Measurements from ENCODE around the gene MOGAT3. TPM values are rescaled to one million over a fixed set of nuclear protein-coding genes. Genes with fewer than 3 reads are reported as not detected.

Gene MOGAT3
- total RNA-seq, 1 experiment from 2014 or later, result not detected

DNA sequence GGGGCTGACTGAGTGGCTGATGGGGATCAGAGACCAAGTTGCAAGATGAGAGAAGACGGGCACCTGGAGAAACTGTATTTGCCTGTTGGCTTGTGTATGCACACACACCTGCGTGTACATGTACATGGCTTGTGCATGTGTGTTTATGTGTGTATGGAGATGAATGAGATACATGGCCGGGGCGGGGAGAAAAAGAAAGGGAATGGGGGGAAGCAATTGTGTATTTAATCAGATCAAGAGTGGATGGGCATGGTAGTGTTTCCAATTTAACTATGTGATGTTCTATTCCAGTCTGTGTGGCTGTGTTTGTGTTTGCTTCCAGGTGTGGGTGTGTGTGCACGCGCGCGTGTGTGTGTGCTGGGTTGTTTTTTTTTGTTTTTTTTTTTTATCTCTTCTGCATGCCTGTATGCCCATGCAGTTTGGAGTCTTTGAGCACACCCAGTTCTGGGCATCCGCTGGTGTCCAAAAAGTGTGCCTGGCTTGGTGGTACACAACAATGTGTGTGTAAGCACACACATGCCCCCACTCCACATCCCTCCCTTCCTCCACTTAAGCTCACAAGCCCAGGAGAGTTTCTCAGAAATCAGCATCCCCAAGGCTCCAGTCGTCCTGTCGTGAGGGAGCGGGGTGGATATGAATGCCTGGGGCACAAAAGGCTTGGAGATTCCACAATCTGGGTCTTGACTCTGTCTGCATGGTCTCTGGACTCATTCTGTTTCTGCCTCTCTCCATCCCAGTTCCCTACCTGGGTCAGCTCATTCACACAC, 33.0 kb downstream of the MOGAT3 start:
- in situ Hi-C loops (cut with HindIII; ENCODE audit: low pct_unique_long_range_greater_than_20kb, low sequenced_read_pairs), result no loop called here
- DNase-seq (ENCODE audit: low read depth, low spot score), result no peak

DNA sequence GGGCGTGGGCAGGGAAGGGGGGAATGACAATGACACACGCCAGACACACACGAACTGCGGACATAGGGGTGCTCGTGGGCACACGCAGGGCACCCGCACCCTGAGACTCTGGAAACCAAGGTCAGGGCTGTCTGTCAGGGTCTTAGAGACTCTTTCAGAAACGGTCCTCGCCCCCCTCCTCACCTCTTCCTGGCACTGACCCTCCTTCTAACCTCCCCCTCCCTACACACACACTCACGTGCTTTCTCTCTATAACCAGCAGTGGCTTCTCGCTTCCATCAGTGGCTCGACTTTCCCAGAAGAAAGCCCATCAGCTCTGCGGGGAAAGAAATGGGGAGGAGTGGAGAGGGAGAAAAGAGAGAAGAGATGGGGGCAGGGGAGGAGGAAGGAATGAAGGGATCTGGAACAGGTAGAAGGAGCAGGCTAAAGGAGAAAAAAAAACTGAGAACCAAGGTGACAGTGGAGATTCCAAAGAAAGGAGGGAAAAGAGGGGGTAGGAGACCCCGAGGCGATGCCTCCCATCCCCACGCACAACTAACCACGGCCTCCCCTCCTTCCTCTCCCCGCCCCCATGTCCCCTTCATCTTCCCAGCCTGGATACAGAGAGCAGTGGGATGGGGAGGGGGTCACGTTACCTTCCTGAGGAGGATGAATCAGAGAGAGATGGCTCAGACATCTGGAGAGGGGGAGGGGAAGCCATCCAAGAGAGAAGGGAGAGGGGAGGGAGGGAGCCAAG, 33.8 kb downstream of the MOGAT3 start:
- in situ Hi-C loops (cut with HindIII; ENCODE audit: low pct_unique_long_range_greater_than_20kb, low sequenced_read_pairs), result no loop called here
- DNase-seq (ENCODE audit: low read depth, low spot score), result peak; percentile 88

DNA sequence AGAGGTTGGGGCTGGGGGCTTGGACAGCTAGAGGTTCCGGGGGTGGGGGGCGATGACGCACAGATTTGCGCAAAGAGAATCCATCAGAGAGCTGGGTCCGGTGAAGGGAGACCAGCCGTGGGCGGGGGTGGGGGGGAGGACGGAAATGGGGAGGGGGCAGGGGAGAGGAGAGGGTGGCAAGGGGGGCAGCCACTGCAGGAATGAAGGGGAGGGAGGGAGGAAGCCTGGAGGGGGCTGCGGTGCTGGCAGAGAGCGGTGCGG, 34.3 kb downstream of the MOGAT3 start:
- DNase-seq (ENCODE audit: low read depth, low spot score), result peak; percentile 61
- in situ Hi-C loops (cut with HindIII; ENCODE audit: low pct_unique_long_range_greater_than_20kb, low sequenced_read_pairs), result no loop called here

DNA sequence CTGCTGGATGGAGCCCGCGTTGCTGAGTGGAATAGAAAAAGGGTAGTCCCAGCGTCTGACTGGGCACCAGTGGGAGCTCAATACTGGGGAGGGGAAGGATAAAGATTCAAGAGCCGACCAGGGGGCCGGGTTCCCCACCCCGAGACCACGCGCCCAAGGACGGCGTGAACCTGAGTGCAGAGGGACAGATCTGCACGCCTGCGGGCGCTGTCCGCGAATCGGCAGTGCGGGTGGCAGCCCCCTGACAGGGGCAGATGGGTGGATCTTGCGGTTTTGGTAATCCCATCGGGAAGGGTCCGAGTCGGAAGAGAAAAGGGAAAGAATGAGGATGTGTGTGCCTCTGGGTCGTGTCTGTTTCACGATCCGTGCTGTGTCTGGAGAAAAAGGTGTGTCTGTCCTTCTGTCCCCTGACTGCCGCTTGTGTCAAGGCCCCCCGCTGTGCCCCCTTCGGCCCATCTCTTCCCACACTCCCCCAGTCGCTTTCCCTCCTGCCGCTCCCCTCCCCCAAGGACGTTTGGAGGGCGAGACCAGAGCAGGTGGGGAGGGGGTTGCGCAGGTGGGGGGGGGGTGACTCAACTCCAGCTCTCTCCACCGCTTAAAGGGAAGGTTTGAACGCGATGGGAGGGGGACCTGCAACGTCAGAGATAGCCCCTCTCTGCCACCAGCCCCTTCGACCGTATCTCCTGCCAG, 34.7 kb downstream of the MOGAT3 start:
- no peak for DNase-seq (ENCODE audit: low read depth, low spot score)
- in situ Hi-C loops (cut with HindIII; ENCODE audit: low pct_unique_long_range_greater_than_20kb, low sequenced_read_pairs), result no loop called here

DNA sequence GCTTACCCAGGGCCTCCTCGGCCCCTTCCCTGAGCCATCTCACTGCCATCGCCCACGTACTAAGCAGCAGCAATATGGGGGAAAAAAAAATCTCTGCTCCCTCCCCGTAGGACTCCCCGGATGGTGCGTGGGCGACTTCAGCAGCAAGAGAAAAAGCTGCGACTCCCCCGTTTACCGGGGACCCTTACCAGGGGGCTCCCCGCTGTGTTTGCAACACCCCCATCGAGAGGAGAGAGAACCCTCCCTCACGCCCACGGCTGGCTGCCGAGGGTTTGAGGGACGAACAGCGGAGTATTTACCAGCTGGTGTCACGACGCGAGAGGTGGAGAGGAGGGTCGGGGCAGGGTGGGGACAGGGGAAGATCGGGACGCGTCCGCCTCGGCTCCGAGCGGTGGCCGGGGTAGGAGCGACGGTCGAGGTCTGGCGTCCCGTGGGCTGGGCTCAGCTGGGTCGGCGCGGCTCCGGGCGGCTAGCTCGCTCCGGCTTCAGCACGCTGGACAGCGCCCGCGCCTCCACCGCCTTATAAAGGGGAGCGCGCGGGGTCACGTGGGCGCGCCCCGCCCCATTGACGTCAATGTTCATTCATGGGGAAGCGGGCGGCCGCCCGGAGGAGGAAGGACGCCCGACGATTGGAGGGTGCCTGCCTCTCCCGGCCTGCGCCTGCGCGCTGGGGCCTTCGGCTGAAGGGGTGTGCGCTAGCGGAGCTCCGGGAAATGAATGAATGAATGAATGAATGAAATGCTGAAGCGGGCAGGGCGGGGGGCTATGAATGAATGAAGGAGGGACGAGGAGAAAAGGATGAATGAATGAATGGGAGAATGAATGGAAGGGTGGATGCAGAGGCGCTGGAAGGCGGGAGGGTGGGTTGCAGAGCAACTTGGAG, 35.5 kb downstream of the MOGAT3 start, which contains the start of gene VGF:
Gene VGF (minus strand): TSS at position 495 of the 883 bp plus-strand sequence. CDS start 726 bp downstream, outside the sequence.
- in situ Hi-C loops (cut with HindIII; ENCODE audit: low pct_unique_long_range_greater_than_20kb, low sequenced_read_pairs), result no loop called here
- peak; percentile 97 for DNase-seq (ENCODE audit: low read depth, low spot score)

DNA sequence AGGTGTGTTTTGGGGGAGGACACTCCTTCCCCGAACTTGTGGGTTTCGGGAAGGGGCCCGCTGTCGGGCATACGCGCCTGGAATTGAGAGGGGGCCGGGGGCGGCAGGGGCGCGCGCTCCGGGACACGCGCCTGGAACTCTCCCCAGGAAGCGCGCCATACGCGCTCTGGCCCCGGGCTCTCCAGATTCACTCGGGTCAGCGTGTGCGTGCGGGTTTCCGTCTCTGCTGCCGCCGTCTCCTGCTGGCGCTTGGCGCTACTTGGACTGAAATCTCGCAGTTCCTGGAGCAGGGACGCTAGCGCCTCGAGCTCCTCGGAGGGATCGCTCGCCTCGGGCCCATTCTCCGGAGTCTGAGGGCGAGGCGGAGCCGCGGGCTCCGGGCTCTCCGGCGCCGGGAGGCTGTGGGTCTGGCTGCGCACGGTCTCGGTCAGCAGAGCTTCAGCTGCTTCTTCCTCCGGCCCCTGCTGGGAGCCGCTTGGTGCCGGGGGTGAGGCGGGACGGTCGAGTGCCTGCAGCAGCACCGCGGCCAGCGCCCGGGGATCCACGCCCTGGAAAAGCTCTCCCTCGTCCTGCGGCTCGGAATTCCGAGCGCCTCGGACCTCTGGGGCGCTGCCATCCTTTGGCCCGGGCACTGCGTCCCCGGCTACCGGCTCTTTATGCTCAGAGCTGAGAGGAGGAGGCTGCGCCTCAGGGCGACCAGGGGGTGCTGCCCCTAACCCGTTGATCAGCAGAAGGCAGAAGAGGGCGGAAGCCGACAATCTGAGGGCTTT, 36.6 kb downstream of the MOGAT3 start:
- no peak for DNase-seq (ENCODE audit: low read depth, low spot score)
- in situ Hi-C loops (cut with HindIII; ENCODE audit: low pct_unique_long_range_greater_than_20kb, low sequenced_read_pairs), result no loop called here

DNA sequence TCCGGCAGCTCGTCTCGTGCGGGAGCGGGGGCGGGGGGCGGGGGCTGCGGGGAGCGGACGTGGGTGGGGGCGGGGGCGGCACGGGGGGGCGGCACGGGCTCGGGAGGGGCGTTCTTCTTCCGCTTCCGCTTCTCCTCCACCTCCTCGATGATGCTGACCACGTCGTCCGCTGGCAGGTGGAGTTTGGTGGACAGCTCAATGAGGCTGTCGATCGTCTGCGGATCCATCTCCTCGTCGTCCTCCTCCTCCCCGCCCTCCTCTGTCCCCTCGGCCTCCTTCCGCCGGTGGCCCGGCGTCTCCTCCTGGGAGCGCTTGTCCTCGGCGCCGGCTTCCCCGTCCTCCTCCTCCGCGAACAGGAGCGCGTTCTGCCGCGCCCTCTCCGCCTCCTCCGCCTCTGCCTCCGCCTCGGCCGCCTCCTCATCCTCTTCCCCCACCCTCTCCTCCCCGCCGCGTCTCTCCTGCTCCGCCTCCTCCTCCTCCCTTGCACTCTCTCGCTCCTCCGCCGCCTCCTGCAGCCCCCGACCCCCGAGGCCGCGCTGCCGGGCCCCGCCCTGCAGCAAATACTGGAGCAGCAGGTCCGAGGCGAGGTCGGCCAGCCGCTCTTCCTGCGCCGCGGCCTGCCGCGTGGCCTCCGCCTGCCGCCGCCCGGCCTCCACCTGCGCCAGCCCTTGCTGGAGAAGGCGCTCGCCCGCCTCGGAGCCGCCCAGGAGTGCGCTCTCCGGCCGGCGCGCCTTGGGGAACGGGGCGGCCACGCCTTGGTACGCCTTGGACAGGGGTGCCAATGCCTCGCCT, 37.4 kb downstream of the MOGAT3 start:
- DNase-seq (ENCODE audit: low read depth, low spot score), result peak; percentile 73
- in situ Hi-C loops (cut with HindIII; ENCODE audit: low pct_unique_long_range_greater_than_20kb, low sequenced_read_pairs), result no loop called here

DNA sequence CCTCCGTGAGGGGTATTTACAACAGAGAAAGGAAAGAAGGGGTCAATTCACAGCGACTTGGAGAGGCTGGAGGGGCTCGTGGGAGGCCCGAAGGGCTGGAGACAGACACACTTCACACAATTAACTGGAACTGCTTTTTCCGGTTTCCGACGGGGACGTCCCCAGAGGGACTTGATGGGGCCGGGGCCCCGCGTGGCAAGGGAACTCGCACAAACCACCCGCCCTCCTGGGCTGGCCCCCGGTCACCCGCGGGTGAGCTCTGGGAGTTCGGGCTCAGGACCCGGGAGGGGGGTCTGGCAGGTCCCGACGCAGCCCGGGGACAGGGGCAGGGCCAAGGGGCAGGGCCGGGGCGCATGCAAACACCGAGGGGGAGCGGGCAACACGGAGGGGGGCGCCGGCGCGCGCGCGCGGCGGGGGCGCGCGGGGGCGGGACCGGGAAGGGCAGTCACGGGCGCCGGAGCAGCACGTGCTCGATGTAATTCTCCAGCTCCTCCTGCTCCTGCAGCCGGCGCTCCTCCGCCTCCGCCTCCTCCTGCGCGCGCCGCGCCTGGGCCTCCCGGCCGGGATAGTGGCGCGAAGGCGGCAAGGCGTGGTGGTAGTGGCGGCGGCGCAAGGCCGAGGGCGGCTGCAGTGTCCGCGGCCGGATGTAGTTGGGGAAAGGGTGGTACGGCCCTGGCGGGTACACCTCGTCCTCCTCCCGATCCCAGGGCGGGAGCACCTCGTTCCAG, 38.1 kb downstream of the MOGAT3 start:
- in situ Hi-C loops (cut with HindIII; ENCODE audit: low pct_unique_long_range_greater_than_20kb, low sequenced_read_pairs), result no loop called here

DNA sequence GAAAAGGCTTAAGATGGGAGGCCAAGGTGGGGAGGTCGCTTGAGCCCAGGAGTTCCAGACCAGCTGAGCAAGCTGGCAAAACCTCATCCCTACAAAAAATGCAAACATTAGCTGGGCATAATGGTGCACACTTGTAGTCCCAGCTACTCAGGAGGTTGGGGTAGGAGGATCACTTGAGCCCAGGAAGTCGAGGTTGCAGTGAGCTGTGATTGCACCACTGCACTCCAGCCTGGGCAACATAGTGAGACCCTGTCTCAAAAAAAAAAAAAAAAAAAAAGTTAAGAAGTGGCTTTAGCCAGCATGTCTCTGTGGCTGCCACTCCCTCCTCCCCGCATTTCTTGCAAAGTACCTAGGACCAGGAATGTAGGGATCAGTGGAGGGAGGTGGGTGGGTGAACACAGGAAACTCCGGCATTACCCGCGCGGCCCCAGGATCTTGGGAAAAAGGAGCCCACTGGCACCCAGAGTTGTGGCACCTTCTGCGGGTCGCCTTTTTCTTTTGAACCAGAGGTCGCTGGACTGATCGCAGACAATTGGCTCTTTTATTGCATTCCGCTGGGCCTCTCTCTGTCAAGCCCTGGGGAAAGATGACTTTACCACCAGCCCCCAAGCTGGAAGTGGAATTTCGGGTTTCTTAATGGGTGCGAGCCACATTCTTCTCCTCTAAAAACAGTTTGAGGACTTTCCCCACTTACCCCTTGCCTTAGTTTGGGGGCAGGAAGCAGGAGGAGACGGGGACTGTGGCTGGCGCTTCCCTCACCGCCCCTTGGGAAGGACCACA, 39.0 kb downstream of the MOGAT3 start:
- DNase-seq (ENCODE audit: low read depth, low spot score), result no peak

More for the DNA sequence above, 38.1 kb downstream of the MOGAT3 start:
- peak; percentile 76 for DNase-seq (ENCODE audit: low read depth, low spot score)

DNA sequence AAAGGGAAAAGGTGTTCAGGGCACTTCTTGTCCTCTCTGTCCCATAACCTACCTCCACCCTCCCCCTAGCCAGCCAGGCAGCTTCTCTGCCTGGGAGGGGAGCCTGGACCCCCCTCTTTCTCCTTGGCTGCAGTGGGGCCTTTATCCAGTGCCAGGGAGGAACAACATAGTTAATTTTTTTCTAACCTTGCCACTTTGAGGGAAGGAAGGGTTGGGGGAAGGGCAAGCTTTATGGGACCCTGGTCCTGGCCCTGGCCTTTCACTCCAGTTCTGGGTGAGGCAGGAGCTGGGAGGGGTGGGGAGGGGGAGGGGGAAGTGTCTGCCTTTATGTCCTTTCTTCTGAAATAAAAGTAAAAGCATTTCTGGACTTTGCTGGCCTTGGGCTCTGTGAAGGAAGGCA, 39.9 kb downstream of the MOGAT3 start:
- in situ Hi-C loops (cut with HindIII; ENCODE audit: low pct_unique_long_range_greater_than_20kb, low sequenced_read_pairs), result no loop called here
- no peak for DNase-seq (ENCODE audit: low read depth, low spot score)

More for the DNA sequence above, 39.0 kb downstream of the MOGAT3 start:
- in situ Hi-C loops (cut with HindIII; ENCODE audit: low pct_unique_long_range_greater_than_20kb, low sequenced_read_pairs), result no loop called here

DNA sequence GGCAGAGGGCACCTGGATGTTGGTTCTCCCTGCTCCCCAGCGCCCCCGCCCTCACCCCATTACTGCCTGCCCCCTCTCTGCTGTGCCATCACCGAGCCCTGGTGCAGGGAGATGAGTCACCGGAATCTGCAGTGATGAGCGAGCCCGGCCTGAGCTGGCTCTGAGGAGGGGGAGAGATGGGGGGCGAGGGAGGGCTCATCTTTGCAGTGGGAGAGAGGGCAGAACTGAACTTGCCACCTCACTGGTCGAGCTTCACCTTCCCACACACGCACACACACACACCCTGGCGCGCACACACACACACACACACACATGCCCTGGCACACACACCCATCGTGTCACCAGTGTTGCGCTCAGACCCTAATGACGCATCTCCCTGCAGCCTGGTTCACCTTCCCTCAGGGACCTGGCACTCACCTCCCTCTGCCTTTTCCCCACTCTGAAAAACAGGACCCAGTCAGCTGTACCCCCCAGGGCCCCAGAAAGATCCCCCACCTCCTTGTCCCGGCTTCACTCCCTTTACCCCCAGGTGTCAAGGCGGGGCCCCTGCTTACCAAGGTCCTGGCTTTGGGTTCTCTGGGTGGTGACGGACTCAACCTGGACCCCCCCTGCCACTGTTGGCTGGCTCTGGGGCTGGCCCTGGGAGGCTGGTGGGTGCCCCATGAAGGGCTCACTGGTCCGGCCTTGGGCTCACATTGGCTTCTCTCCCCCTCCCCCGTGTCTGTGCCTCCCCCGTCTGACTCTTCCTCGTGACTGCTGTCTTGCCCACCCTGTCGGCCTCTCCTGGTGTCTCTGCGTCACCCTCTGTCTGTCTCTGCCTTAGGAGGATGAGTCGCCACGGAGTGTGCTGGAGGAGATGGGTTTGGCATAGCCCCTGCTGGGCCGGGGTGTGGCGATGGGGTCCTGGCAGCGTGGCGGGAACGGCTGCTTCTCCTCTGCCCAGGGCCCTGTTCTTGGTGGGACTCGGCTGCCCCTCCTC, 40.9 kb downstream of the MOGAT3 start:
- in situ Hi-C loops (cut with HindIII; ENCODE audit: low pct_unique_long_range_greater_than_20kb, low sequenced_read_pairs), result no loop called here
- DNase-seq (ENCODE audit: low read depth, low spot score), result no peak

DNA sequence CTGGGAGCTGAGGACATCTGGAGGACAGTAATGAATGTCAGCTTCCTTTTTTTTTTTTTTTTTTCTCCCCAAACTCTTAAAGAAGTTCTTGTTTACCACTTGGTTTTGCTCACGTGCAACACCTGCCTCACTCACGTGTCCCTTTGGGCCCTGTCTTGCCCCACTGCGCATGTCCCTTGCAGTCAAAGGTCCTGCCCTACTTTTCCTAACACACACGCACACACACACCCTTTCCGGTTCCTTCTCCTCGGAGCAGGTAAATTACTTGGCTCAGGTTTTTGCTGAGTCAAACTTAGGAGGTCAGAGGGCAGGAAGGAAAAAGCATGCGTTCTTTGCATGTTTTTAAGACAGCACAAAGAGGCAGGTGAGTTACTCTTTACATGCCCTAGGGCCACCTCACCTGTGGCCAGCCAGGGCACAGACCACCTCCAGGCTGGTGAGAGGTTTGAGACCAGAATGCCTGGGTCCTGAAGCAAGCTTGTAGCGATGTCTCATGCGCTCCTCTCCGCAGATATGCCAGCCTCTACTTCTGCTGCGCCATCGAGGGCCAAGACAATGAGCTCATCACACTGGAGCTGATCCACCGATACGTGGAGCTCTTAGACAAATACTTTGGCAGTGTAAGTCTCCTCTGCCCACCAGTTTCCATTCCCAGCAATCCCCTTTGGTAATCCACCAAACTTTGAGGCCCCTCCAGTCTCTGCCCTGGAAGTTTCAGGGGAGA, 43.8 kb downstream of the MOGAT3 start:
- no peak for DNase-seq (ENCODE audit: low read depth, low spot score)
- in situ Hi-C loops (cut with HindIII; ENCODE audit: low pct_unique_long_range_greater_than_20kb, low sequenced_read_pairs), result no loop called here

DNA sequence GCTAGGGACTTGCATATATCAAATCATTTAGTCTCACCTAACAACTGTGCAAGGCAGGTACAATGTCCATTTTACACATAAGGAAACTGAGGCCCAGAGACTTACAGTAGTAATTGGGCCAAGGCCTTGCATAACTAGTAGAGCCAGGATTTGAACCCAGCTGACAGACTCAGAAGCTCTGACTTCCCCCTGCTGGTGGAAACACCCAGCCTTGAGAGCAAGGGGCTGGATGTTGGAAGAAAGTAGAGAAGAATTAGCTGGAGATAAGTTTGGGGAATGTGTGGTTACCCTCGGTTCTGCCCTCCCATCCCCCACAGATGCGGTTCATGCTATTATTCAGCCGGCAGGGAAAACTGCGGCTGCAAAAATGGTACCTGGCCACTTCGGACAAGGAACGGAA, 44.6 kb downstream of the MOGAT3 start:
- no peak for DNase-seq (ENCODE audit: low read depth, low spot score)
- in situ Hi-C loops (cut with HindIII; ENCODE audit: low pct_unique_long_range_greater_than_20kb, low sequenced_read_pairs), result no loop called here
